Loucy (cell line): ENCODE results near the gene KCNMA1.
"Not testable (repeated sequence)": the region's sequence is repeated elsewhere in the genome, so short reads cannot be mapped to it uniquely, and the experiment has no call there.

Source experiments
- CTCF ChIP-seq: fragments of 200-600 bp; sonication (generic); conservative IDR thresholded peaks from 2 replicates; pipeline ENCODE4 v1.5.1; 2014; ENCODE audit warnings: mild to moderate bottlenecking, antibody characterized with exemption, low read length
- EZH2phosphoT487 ChIP-seq: fragments of 200-600 bp; IDR thresholded peaks from 2 replicates; pipeline ENCODE4 v1.6.1; 2018; ENCODE audit warnings: antibody characterized with exemption, mild to moderate bottlenecking, moderate library complexity, borderline replicate concordance

- not testable (repeated sequence) for TF ChIP-seq EZH2phosphoT487, CTCF
Observed at GRCh38 chr10:77412573-77413133, 225.0 kb downstream of the KCNMA1 start.
